ENCODE data around the gene GRIA1.
A peak's percentile ranks its signal among the peaks of the same experiment; 100 is the strongest.

Gene GRIA1

GRCh38 chr5:153624451-153624765 is 133.9 kb downstream of the GRIA1 start:
- no peak for DNase-seq (ENCODE audit: low read depth)
- TF ChIP-seq CTCF (IDR thresholded peaks at IDR 0.05; ENCODE audit: low read length, missing control alignments): no peak
- no peak overlapping the region for H3K4me3 ChIP-seq (replicated peaks; ENCODE audit: low read depth, low read length)

GRCh38 chr5:153625826-153626354 is 135.4 kb downstream of the GRIA1 start:
- TF ChIP-seq CTCF (IDR thresholded peaks at IDR 0.05; ENCODE audit: low read length, missing control alignments): no peak
- no peak overlapping the region for H3K4me3 ChIP-seq (replicated peaks; ENCODE audit: low read depth, low read length)
- DNase-seq (ENCODE audit: low read depth): no peak

- H3K4me3 ChIP-seq (replicated peaks; ENCODE audit: low read depth, low read length): no peak overlapping the region
- no peak for TF ChIP-seq CTCF (IDR thresholded peaks at IDR 0.05; ENCODE audit: low read length, missing control alignments)
- DNase-seq (ENCODE audit: low read depth): no peak
Observed at GRCh38 chr5:153626836-153627235, 136.4 kb downstream of the GRIA1 start.

GRCh38 chr5:153629027-153629895 is 138.8 kb downstream of the GRIA1 start:
- no peak overlapping the region for H3K4me3 ChIP-seq (replicated peaks; ENCODE audit: low read depth, low read length)
- DNase-seq (ENCODE audit: low read depth): peak; percentile 98

GRCh38 chr5:153630546-153630945 is 140.1 kb downstream of the GRIA1 start:
- TF ChIP-seq CTCF (IDR thresholded peaks at IDR 0.05; ENCODE audit: low read length, missing control alignments): no peak
- no peak overlapping the region for H3K4me3 ChIP-seq (replicated peaks; ENCODE audit: low read depth, low read length)
- DNase-seq (ENCODE audit: low read depth): no peak

More at GRCh38 chr5:153629027-153629895, 138.8 kb downstream of the GRIA1 start:
- peak; percentile 66 for TF ChIP-seq CTCF (IDR thresholded peaks at IDR 0.05; ENCODE audit: low read length, missing control alignments)

- DNase-seq (ENCODE audit: low read depth): peak; percentile 17
- H3K4me3 ChIP-seq (replicated peaks; ENCODE audit: low read depth, low read length): no peak overlapping the region
- no peak for TF ChIP-seq CTCF (IDR thresholded peaks at IDR 0.05; ENCODE audit: low read length, missing control alignments)
Observed at GRCh38 chr5:153632748-153633290, 142.3 kb downstream of the GRIA1 start.

Measured in fibroblast of pulmonary artery (primary cell).